NCI-H1105 (cell line): ENCODE results near the gene TMEM156.
"Not testable (repeated sequence)": the region's sequence is repeated elsewhere in the genome, so short reads cannot be mapped to it uniquely, and the experiment has no call there.

Experiments
- DNase-seq: peaks from one replicate; lab custom pipeline; 2025; lab: John Stamatoyannopoulos, UW

Gene TMEM156

GRCh38 chr4:38955957-38956356 lies 76.3 kb downstream of the TMEM156 start:
- DNase-seq, result no peak

- no peak for DNase-seq
Observed at GRCh38 chr4:38954727-38955126, 77.5 kb downstream of the TMEM156 start.

GRCh38 chr4:38952017-38952416 lies 80.2 kb downstream of the TMEM156 start:
- DNase-seq, result no peak

- DNase-seq, result no peak
Observed at GRCh38 chr4:38951598-38951997, 80.6 kb downstream of the TMEM156 start.

- no peak for DNase-seq
Observed at GRCh38 chr4:38950734-38951133, 81.5 kb downstream of the TMEM156 start.

- DNase-seq, result no peak
Observed at GRCh38 chr4:38950159-38950558, 82.0 kb downstream of the TMEM156 start.

- DNase-seq, result no peak
Observed at GRCh38 chr4:38949411-38950051, 82.7 kb downstream of the TMEM156 start.

- no peak for DNase-seq
Observed at GRCh38 chr4:38948551-38948950, 83.7 kb downstream of the TMEM156 start.

- no peak for DNase-seq
Observed at GRCh38 chr4:38946919-38947318, 85.3 kb downstream of the TMEM156 start.

- DNase-seq, result no peak
Observed at GRCh38 chr4:38944440-38944839, 87.8 kb downstream of the TMEM156 start.

- no peak for DNase-seq
Observed at GRCh38 chr4:38943343-38943742, 88.9 kb downstream of the TMEM156 start.

- DNase-seq, result not testable (repeated sequence)
Observed at GRCh38 chr4:38941906-38942305, 90.3 kb downstream of the TMEM156 start.

- DNase-seq, result no peak
Observed at GRCh38 chr4:38940476-38940875, 91.7 kb downstream of the TMEM156 start.

- DNase-seq, result no peak
Observed at GRCh38 chr4:38939165-38939564, 93.0 kb downstream of the TMEM156 start.

- DNase-seq, result no peak
Observed at GRCh38 chr4:38935391-38936073, 96.7 kb downstream of the TMEM156 start.

GRCh38 chr4:38931125-38931524 lies 101.1 kb downstream of the TMEM156 start:
- no peak for DNase-seq

GRCh38 chr4:38930707-38931106 lies 101.5 kb downstream of the TMEM156 start:
- no peak for DNase-seq

- DNase-seq, result no peak
Observed at GRCh38 chr4:38930204-38930603, 102.0 kb downstream of the TMEM156 start.

- no peak for DNase-seq
Observed at GRCh38 chr4:38928974-38929373, 103.2 kb downstream of the TMEM156 start.

GRCh38 chr4:38928568-38928967 lies 103.6 kb downstream of the TMEM156 start:
- DNase-seq, result no peak

GRCh38 chr4:38926896-38927295 lies 105.3 kb downstream of the TMEM156 start:
- DNase-seq, result no peak

GRCh38 chr4:38925492-38926413 lies 106.5 kb downstream of the TMEM156 start:
- DNase-seq, result no peak

- no peak for DNase-seq
Observed at GRCh38 chr4:38924353-38924752, 107.9 kb downstream of the TMEM156 start.
